HAP-1 (cell line): Measurements from ENCODE around the gene ERN1.
"Not testable (repeated sequence)": the region's sequence is repeated elsewhere in the genome, so short reads cannot be mapped to it uniquely, and the experiment has no call there.

ENCODE experiments used
- DNase-seq, 2 experiments: peaks; one replicate each; pipeline ENCODE4 v3.0.0-alpha.2; 2016 to 2020; ENCODE audit warnings: low spot score in 2 of 2
- H3K27me3 ChIP-seq: fragments of 250-450 bp; sonication (Bioruptor Pico); 2 replicates; pipeline ENCODE4 v1.5.1; 2020; ENCODE audit warnings: low read depth, mild to moderate bottlenecking, moderate library complexity
- H3K36me3 ChIP-seq: fragments of 250-450 bp; sonication (Bioruptor Pico); replicated peaks from 2 replicates; pipeline ENCODE4 v1.5.1; 2020; ENCODE audit warnings: mild to moderate bottlenecking
- H3K4me1 ChIP-seq: fragments of 250-450 bp; sonication (Bioruptor Pico); 2 replicates; pipeline ENCODE4 v1.5.1; 2020; ENCODE audit warnings: mild to moderate bottlenecking
- H3K4me3 ChIP-seq: fragments of 250-450 bp; sonication (Bioruptor Pico); 2 replicates; pipeline ENCODE4 v1.5.1; 2020; ENCODE audit warnings: mild to moderate bottlenecking, moderate library complexity
- H3K9me3 ChIP-seq: fragments of 250-450 bp; sonication (Bioruptor Pico); 2 replicates; pipeline ENCODE4 v1.5.1; 2020; ENCODE audit warnings: mild to moderate bottlenecking, moderate library complexity
- in situ Hi-C: fragments of 300-500 bp; cut with MboI; formaldehyde crosslinking; loops from 3 replicates; pipeline ENCODE4 v1.14.3; 2020; ENCODE audit warnings: low sequenced_read_pairs, inconsistent platforms, mixed read lengths

ERN1 gene

GRCh38 chr17:64123114-64123513, 6.8 kb downstream of the ERN1 start:
- Histone ChIP-seq H3K27me3 (no peaks in the 10 kb centered on the region), H3K4me1 (peaks cover 5% of the 10 kb centered on the region), H3K4me3 (no peak overlapping the region), H3K9me3 (no peaks in the 10 kb centered on the region), H3K36me3 (no peaks in the 10 kb centered on the region)
- in situ Hi-C loops: no loop called here
- DNase-seq: no peak

- H3K4me1 ChIP-seq, DNase-seq, H3K4me3 ChIP-seq, in situ Hi-C loops, H3K36me3 ChIP-seq, H3K27me3 ChIP-seq, H3K9me3 ChIP-seq: not testable (repeated sequence)
These were observed 8.8 kb downstream of the ERN1 start for GRCh38 chr17:64120972-64121786.

DNA sequence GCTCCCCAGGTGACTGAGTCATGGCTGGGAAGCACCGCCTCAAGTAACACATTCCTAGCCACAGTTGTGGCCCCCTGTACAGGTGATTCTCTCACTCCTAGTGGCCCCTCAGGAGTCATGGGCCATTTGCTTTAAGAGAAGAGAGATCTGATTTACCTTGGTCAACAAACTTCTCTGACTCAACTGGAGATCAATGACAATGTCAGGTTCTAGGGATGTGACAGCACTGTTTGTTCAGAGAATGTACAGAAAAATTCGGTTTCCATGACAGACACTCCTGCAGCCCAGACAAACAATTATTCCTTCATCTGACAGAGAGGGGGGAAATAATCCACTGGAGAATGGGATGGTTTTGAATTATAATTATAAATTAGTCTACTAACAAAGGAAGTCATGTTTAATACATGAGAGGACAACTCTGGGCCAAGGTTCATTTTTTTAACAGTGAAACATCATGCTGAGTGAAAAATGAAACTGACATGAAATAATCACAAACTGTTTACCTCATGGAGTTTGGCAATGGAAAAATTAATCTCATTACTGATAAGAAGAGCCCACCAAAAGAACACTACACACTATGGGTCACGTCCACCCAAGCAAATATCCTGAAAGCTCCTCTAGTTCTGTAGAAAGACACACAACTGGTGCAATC, 9.7 kb downstream of the ERN1 start:
- H3K9me3 ChIP-seq: no peaks in the 10 kb centered on the region
- no peaks in the 10 kb centered on the region for H3K36me3 ChIP-seq
- H3K27me3 ChIP-seq: no peaks in the 10 kb centered on the region
- in situ Hi-C loops: no loop called here
- no peak overlapping the region for H3K4me3 ChIP-seq
- H3K4me1 ChIP-seq: no peaks in the 10 kb centered on the region
- no peak for DNase-seq

DNA sequence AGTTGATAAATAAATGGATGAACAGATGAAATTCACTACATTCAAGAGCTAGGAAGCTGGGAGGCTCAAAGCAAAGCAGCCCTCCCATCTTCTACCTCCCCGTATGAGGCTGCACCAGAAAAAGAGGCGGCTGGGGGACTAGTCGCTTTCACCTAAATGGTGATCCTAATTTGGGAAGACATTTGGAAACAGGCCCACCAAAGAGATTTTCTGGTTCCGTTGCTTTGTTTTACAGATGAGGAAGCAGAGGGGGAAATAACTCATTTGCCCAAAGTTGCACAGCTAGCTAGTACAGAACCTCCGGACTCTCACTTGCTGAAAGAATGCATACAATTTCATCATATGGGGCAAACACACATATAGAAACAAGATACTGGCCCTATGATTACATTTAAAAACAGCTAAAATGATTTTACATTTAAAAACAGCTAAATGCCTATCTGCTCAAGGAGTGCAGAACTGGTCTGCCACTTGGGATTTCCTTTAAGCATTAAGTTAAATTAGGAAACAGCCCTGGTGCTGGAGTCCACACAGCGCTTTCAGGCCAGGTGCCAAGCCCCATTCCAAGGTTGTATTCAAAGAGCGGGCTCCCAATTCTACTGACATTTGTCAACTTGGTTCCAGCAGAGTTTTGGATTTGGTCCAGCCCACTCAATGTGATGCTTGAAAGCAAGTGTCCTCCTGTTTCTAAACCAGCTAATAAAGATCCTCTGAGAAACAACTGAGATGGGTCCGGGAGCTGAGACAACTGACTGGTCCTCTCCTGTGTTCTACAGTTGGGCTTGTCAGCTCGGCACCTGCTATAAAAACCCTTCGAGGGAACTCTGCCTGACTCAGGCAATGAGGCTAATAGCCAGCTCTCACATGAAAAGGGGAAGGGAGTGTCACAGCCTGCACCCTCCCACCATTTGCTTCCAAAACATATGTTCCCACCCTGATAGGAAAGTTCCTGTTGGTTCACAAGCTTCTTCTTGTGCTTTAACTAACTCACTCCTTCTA, 11.7 kb downstream of the ERN1 start:
- H3K27me3 ChIP-seq: no peaks in the 10 kb centered on the region
- no peaks in the 10 kb centered on the region for H3K36me3 ChIP-seq
- in situ Hi-C loops: no loop called here
- no peaks in the 10 kb centered on the region for H3K9me3 ChIP-seq
- H3K4me3 ChIP-seq: no peak overlapping the region
- no peaks in the 10 kb centered on the region for H3K4me1 ChIP-seq
- no peak for DNase-seq

DNA sequence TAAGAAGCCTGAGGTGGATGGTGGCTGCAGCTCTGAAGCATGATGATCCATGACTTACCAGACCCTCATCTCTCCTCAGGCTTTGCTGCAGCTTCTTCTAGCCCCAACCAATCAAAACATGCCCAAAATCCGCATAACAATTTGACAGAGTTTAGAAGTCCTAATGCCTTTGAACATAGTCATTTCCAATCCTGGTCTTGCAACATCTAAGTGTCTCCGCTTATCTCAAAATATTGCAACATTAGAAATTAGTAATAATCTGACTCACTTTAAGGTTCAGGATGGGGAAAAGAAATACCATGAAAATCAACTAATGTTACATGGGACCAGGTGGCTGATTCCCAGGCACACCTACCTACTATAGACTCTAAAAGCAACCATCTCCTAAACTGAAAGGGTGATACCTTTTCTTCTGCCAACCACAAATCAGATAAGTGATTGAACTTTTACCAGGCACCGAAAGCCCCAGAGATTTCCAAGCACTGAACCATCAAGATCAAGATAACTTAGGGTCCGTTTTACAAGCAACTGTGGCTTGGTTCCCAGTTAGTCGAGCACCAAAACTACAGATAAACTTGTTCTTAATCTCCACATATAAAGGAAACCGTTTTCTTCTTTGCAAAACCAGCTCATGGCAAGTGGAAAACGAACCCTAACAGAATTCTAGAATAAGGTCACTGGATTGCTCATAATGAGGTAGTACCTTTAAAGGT, 14.0 kb downstream of the ERN1 start:
- Histone ChIP-seq H3K9me3 (no peaks in the 10 kb centered on the region), H3K4me3 (no peak overlapping the region), H3K4me1 (no peaks in the 10 kb centered on the region), H3K27me3 (no peaks in the 10 kb centered on the region), H3K36me3 (no peaks in the 10 kb centered on the region)
- no peak for DNase-seq
- in situ Hi-C loops: no loop called here

- Histone ChIP-seq H3K36me3 (no peaks in the 10 kb centered on the region), H3K27me3 (no peaks in the 10 kb centered on the region), H3K4me3 (no peak overlapping the region), H3K4me1 (peaks cover 6% of the 10 kb centered on the region), H3K9me3 (no peaks in the 10 kb centered on the region)
- no peak for DNase-seq
- in situ Hi-C loops: no loop called here
These were observed 14.8 kb downstream of the ERN1 start for GRCh38 chr17:64115043-64115698.

GRCh38 chr17:64113006-64113405, 16.9 kb downstream of the ERN1 start:
- H3K27me3 ChIP-seq: no peaks in the 10 kb centered on the region
- H3K4me3 ChIP-seq: no peak overlapping the region
- no peak for DNase-seq
- no peaks in the 10 kb centered on the region for H3K9me3 ChIP-seq
- peaks cover 12% of the 10 kb centered on the region for H3K4me1 ChIP-seq
- no peaks in the 10 kb centered on the region for H3K36me3 ChIP-seq
- in situ Hi-C loops: no loop called here

DNA sequence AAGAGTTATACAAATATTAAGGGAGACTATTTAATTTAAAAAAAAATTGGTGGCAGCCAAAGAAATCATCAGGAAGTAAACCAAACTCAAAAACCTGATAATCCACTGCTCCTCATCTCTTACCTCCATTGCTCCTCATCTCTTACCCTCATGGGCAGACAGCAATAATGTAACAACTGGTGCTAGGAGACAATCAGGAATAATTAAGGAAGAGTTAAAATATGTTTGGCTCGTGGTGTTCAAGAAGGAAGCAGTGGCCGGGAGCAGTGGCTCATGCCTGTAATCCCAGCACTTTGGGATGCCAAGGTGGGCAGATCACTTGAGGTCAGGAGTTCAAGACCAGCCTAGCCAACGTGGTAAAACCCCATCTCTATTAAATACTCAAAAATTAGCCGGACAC, 18.1 kb downstream of the ERN1 start:
- H3K27me3 ChIP-seq: no peaks in the 10 kb centered on the region
- no peak overlapping the region for H3K4me3 ChIP-seq
- no peak for DNase-seq
- in situ Hi-C loops: no loop called here
- peaks cover 12% of the 10 kb centered on the region for H3K4me1 ChIP-seq
- no peaks in the 10 kb centered on the region for H3K36me3 ChIP-seq
- no peaks in the 10 kb centered on the region for H3K9me3 ChIP-seq

DNA sequence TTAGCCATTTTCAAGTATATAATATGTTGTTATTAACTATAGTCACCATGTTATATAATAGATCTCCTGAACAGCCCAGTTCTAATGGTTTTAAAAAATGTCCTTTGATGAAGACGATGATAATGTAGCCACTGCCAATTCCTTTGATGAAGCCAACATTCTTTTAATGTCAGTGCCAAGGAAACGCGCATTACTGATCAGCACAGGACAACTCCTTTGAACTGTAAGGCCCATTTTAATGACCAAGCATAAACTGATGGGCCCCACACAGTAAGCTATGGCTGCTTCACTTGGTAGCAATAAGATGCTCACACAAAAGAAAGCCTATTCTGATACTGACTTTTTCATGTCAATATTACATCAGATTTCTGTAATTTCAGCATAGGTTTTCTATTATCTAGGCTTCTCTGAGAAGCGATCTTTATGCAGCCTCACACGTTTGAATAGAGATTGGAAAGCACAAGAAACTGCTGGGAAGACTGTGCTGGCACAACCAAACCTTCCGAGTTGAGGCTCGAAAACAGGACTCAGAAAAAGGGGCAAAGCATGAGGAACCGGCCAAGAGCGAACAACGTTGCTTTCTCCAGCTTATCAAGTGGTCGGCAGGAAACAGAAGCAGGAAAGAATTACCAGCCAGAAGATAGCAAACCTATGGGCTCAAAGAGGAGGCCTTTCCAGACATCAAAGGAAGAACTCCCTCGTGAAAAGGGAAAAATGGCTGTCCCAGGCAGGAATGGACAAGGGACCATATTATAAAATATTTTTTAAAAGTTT, 19.4 kb downstream of the ERN1 start:
- H3K36me3 ChIP-seq: no peaks in the 10 kb centered on the region
- no peaks in the 10 kb centered on the region for H3K27me3 ChIP-seq
- no peak overlapping the region for H3K4me3 ChIP-seq
- in situ Hi-C loops: no loop called here
- H3K9me3 ChIP-seq: no peaks in the 10 kb centered on the region
- DNase-seq: no peak
- H3K4me1 ChIP-seq: peaks cover 12% of the 10 kb centered on the region

DNA sequence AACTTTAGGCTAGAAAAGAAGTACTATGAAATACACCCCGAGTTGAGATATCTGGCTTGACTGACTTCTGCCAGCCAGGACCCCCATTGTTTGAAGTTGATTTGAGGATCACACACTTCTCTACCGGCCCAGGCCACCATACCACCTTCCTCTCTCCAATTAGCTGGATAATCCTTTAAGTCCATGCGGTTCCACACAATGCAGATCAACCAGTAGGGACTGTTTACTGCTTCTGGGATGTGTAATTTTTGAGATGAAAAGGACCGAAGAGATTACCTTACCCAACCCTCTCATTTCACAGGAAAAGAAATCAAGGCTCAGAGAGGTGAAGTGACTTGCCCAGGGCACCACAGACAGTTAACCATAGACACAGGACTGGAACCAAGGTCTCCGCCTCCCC, 20.5 kb downstream of the ERN1 start:
- Histone ChIP-seq H3K27me3 (no peaks in the 10 kb centered on the region), H3K36me3 (no peaks in the 10 kb centered on the region), H3K4me1 (peaks cover 12% of the 10 kb centered on the region), H3K9me3 (no peaks in the 10 kb centered on the region), H3K4me3 (no peak overlapping the region)
- no peak for DNase-seq
- in situ Hi-C loops: no loop called here

DNA sequence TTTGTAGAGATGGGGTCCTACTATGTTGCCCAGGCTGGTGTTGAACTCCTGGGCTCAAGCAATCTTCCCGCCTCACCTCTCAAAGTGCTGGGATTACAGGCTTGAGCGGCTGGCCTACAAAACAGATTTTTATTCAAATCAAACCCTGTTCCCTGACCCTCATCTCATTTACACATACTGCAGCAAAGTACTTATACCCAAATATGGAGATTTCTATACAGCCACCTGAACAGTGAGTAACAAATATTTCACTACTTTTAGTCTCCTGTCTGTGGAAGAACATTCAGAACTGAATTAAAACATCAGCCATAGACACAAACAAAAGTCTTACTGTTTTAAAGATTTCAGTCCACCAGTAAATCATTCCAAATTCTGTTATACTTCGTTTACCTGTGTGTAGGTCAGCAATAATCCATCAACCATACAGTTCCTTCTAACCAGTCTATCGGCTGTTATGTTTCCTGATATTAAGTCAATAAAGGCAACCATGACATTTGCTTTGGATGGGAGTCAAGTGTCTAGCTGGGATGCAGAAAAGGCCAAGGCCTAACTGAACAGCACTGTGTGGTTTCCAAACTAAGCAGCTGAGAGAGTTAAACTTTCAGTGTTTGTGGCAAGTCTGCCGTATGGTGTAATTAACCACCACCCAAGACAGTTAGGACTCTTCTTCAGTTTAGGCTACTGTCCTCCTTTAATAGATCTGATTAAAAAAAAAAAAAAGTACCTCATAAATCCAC, 22.3 kb downstream of the ERN1 start:
- Histone ChIP-seq H3K4me1 (peaks cover 12% of the 10 kb centered on the region), H3K9me3 (no peaks in the 10 kb centered on the region), H3K4me3 (no peak overlapping the region), H3K27me3 (no peaks in the 10 kb centered on the region), H3K36me3 (no peaks in the 10 kb centered on the region)
- in situ Hi-C loops: no loop called here
- no peak for DNase-seq

- no peak for DNase-seq
- peaks cover 12% of the 10 kb centered on the region for H3K4me1 ChIP-seq
- no peaks in the 10 kb centered on the region for H3K27me3 ChIP-seq
- no peaks in the 10 kb centered on the region for H3K36me3 ChIP-seq
- no peak overlapping the region for H3K4me3 ChIP-seq
- in situ Hi-C loops: no loop called here
- H3K9me3 ChIP-seq: no peaks in the 10 kb centered on the region
These were observed 23.0 kb downstream of the ERN1 start for GRCh38 chr17:64106918-64107317.
